ENCODE results near the gene MICU1.

The MICU1 gene

DNA sequence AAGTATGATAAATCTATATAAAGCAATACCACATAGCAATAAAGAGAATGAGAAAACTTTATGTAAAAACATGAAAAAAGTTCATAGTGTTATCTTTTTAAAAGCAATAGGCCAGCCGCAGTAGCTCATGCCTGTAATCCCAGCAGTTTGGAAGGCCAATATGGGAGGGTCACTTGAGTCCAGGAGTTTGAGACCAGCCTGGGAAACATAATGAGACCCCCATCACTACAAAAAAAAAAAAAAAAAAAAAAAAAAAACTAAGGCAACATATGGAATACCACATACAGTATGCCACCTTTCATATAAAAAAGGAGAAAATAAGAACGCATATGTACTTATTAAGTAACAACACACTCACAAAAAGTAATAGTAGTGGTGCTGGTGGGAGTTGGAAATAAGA is 52.8 kb downstream of the MICU1 start:
- H3K27me3 ChIP-seq (ENCODE audit: control insufficient read depth in 1 of 2, insufficient read depth in 2 of 2, low read length in 2 of 2) = no peaks in the 10 kb centered on the region
- H3K36me3 ChIP-seq (ENCODE audit: control insufficient read depth in 1 of 2, insufficient read depth in 2 of 2, low read length in 2 of 2) = no peaks in the 10 kb centered on the region
- no peak overlapping the region for H3K4me3 ChIP-seq (ENCODE audit: low read depth in 1 of 2, low read length in 2 of 2)
- no peaks in the 10 kb centered on the region for H3K9me3 ChIP-seq (ENCODE audit: control insufficient read depth in 1 of 2, low read length in 2 of 2)
- no peaks in the 10 kb centered on the region for H3K4me1 ChIP-seq (ENCODE audit: control insufficient read depth in 1 of 2, insufficient read depth in 2 of 2, low read length in 2 of 2)
- no peak overlapping the region for H3K27ac ChIP-seq (ENCODE audit: low read depth, low read length)
- no peak overlapping the region for H3K9ac ChIP-seq (ENCODE audit: low read depth in 1 of 2, low read length in 2 of 2)

GRCh38 chr10:72567889-72568640 is 57.8 kb downstream of the MICU1 start:
- H3K4me1 ChIP-seq (ENCODE audit: control insufficient read depth in 1 of 2, insufficient read depth in 2 of 2, low read length in 2 of 2) = peaks cover 0 to 6% of the 10 kb centered on the region in 2 donors
- H3K36me3 ChIP-seq (ENCODE audit: control insufficient read depth in 1 of 2, insufficient read depth in 2 of 2, low read length in 2 of 2) = peaks cover 0 to 3% of the 10 kb centered on the region in 2 donors
- no peak overlapping the region for H3K9ac ChIP-seq (ENCODE audit: low read depth in 1 of 2, low read length in 2 of 2)
- H3K27me3 ChIP-seq (ENCODE audit: control insufficient read depth in 1 of 2, insufficient read depth in 2 of 2, low read length in 2 of 2) = no peaks in the 10 kb centered on the region
- H3K9me3 ChIP-seq (ENCODE audit: control insufficient read depth in 1 of 2, low read length in 2 of 2) = no peaks in the 10 kb centered on the region
- H3K4me3 ChIP-seq (ENCODE audit: low read depth in 1 of 2, low read length in 2 of 2) = no peak overlapping the region
- H3K27ac ChIP-seq (ENCODE audit: low read depth, low read length) = no peak overlapping the region

DNA sequence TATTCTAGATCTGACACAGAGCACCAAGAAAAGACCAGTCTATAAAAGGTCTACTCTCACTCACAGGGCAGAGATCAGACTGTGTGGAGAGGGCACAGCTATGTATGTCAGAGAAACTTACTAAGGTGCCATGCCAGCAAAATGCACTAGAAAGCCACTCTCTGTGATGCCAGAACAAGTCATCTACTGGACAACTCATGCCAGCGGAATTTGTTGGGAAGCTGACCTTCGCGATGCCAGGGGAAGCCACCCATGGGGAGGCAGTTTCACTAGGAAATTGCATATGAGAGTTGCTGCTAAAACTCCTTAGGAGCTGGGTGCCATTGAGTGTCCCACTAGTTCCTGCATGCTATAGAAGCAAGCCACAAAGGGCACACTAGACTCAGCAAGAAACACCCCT is 58.5 kb downstream of the MICU1 start:
- H3K27ac ChIP-seq (ENCODE audit: low read depth, low read length) = no peak overlapping the region
- no peaks in the 10 kb centered on the region for H3K9me3 ChIP-seq (ENCODE audit: control insufficient read depth in 1 of 2, low read length in 2 of 2)
- H3K4me1 ChIP-seq (ENCODE audit: control insufficient read depth in 1 of 2, insufficient read depth in 2 of 2, low read length in 2 of 2) = peaks cover 0 to 6% of the 10 kb centered on the region in 2 donors
- H3K36me3 ChIP-seq (ENCODE audit: control insufficient read depth in 1 of 2, insufficient read depth in 2 of 2, low read length in 2 of 2) = peaks cover 0 to 8% of the 10 kb centered on the region in 2 donors
- no peaks in the 10 kb centered on the region for H3K27me3 ChIP-seq (ENCODE audit: control insufficient read depth in 1 of 2, insufficient read depth in 2 of 2, low read length in 2 of 2)
- H3K4me3 ChIP-seq (ENCODE audit: low read depth in 1 of 2, low read length in 2 of 2) = no peak overlapping the region
- H3K9ac ChIP-seq (ENCODE audit: low read depth in 1 of 2, low read length in 2 of 2) = no peak overlapping the region

GRCh38 chr10:72564596-72564995 is 61.3 kb downstream of the MICU1 start:
- Histone ChIP-seq H3K27me3 (ENCODE audit: control insufficient read depth in 1 of 2, insufficient read depth in 2 of 2, low read length in 2 of 2) (no peaks in the 10 kb centered on the region), H3K9ac (ENCODE audit: low read depth in 1 of 2, low read length in 2 of 2) (no peak overlapping the region), H3K4me3 (ENCODE audit: low read depth in 1 of 2, low read length in 2 of 2) (no peak overlapping the region), H3K27ac (ENCODE audit: low read depth, low read length) (no peak overlapping the region), H3K36me3 (ENCODE audit: control insufficient read depth in 1 of 2, insufficient read depth in 2 of 2, low read length in 2 of 2) (peaks cover 6 to 26% of the 10 kb centered on the region in 2 donors), H3K9me3 (ENCODE audit: control insufficient read depth in 1 of 2, low read length in 2 of 2) (no peaks in the 10 kb centered on the region), H3K4me1 (ENCODE audit: control insufficient read depth in 1 of 2, insufficient read depth in 2 of 2, low read length in 2 of 2) (peaks cover 0 to 6% of the 10 kb centered on the region in 2 donors)

- H3K36me3 ChIP-seq (ENCODE audit: control insufficient read depth in 1 of 2, insufficient read depth in 2 of 2, low read length in 2 of 2) = peaks cover 7 to 26% of the 10 kb centered on the region in 2 donors
Measured at GRCh38 chr10:72563327-72563932, 62.4 kb downstream of the MICU1 start.

GRCh38 chr10:72561745-72562166 is 64.1 kb downstream of the MICU1 start:
- H3K36me3 ChIP-seq (ENCODE audit: control insufficient read depth in 1 of 2, insufficient read depth in 2 of 2, low read length in 2 of 2) = peaks cover 7 to 26% of the 10 kb centered on the region in 2 donors
- H3K4me3 ChIP-seq (ENCODE audit: low read depth in 1 of 2, low read length in 2 of 2) = no peak overlapping the region
- H3K27me3 ChIP-seq (ENCODE audit: control insufficient read depth in 1 of 2, insufficient read depth in 2 of 2, low read length in 2 of 2) = no peaks in the 10 kb centered on the region
- H3K9me3 ChIP-seq (ENCODE audit: control insufficient read depth in 1 of 2, low read length in 2 of 2) = no peaks in the 10 kb centered on the region
- no peaks in the 10 kb centered on the region for H3K4me1 ChIP-seq (ENCODE audit: control insufficient read depth in 1 of 2, insufficient read depth in 2 of 2, low read length in 2 of 2)
- no peak overlapping the region for H3K9ac ChIP-seq (ENCODE audit: low read depth in 1 of 2, low read length in 2 of 2)
- H3K27ac ChIP-seq (ENCODE audit: low read depth, low read length) = no peak overlapping the region

More at GRCh38 chr10:72563327-72563932, 62.4 kb downstream of the MICU1 start:
- peaks cover 0 to 6% of the 10 kb centered on the region in 2 donors for H3K4me1 ChIP-seq (ENCODE audit: control insufficient read depth in 1 of 2, insufficient read depth in 2 of 2, low read length in 2 of 2)
- H3K9me3 ChIP-seq (ENCODE audit: control insufficient read depth in 1 of 2, low read length in 2 of 2) = no peaks in the 10 kb centered on the region
- H3K27ac ChIP-seq (ENCODE audit: low read depth, low read length) = no peak overlapping the region
- no peak overlapping the region for H3K9ac ChIP-seq (ENCODE audit: low read depth in 1 of 2, low read length in 2 of 2)
- H3K4me3 ChIP-seq (ENCODE audit: low read depth in 1 of 2, low read length in 2 of 2) = no peak overlapping the region
- H3K27me3 ChIP-seq (ENCODE audit: control insufficient read depth in 1 of 2, insufficient read depth in 2 of 2, low read length in 2 of 2) = no peaks in the 10 kb centered on the region

DNA sequence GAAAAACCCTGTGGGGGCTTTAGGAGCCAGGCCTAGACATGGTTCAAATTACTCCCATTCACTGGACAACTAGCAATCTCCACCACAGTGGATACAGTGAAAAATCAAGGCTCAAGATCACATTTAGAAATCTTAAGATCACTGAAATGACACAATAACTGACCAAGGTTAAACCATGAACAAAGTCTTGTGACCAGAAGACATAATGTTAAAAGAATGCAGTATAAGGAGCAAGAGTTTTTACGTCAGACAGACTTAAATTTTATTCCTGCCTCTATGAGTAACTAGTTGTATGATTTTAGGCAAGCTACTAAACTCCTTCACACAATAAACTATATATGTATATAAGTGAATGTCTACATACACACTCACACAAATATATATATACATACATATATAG is 68.5 kb downstream of the MICU1 start:
- H3K4me3 ChIP-seq (ENCODE audit: low read depth in 1 of 2, low read length in 2 of 2) = no peak overlapping the region
- H3K27ac ChIP-seq (ENCODE audit: low read depth, low read length) = no peak overlapping the region
- H3K27me3 ChIP-seq (ENCODE audit: control insufficient read depth in 1 of 2, insufficient read depth in 2 of 2, low read length in 2 of 2) = no peaks in the 10 kb centered on the region
- H3K36me3 ChIP-seq (ENCODE audit: control insufficient read depth in 1 of 2, insufficient read depth in 2 of 2, low read length in 2 of 2) = peaks cover 7 to 17% of the 10 kb centered on the region in 2 donors
- no peak overlapping the region for H3K9ac ChIP-seq (ENCODE audit: low read depth in 1 of 2, low read length in 2 of 2)
- H3K4me1 ChIP-seq (ENCODE audit: control insufficient read depth in 1 of 2, insufficient read depth in 2 of 2, low read length in 2 of 2) = no peaks in the 10 kb centered on the region
- H3K9me3 ChIP-seq (ENCODE audit: control insufficient read depth in 1 of 2, low read length in 2 of 2) = no peaks in the 10 kb centered on the region

DNA sequence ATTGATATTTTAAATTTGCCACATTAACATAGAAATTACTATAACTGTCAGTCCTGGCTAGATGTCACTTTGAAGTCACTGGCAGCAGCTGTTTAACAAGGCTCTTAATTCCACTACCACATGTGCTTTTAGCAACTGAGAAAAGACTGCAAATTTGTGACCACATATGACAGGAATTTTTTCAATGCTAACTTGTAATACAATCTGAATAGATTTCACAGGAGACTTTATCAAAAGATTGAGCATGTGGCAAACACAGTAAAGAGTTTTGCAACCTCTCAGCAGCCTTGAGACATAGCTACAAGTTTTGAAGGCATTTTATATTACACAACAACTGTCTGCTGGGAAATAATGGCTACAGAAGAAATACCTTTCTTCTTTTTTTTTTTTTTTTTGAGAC is 73.0 kb downstream of the MICU1 start:
- Histone ChIP-seq H3K4me3 (ENCODE audit: low read depth in 1 of 2, low read length in 2 of 2) (no peak overlapping the region), H3K27ac (ENCODE audit: low read depth, low read length) (no peak overlapping the region), H3K27me3 (ENCODE audit: control insufficient read depth in 1 of 2, insufficient read depth in 2 of 2, low read length in 2 of 2) (no peaks in the 10 kb centered on the region), H3K9me3 (ENCODE audit: control insufficient read depth in 1 of 2, low read length in 2 of 2) (no peaks in the 10 kb centered on the region), H3K36me3 (ENCODE audit: control insufficient read depth in 1 of 2, insufficient read depth in 2 of 2, low read length in 2 of 2) (peaks cover 6 to 19% of the 10 kb centered on the region in 2 donors), H3K4me1 (ENCODE audit: control insufficient read depth in 1 of 2, insufficient read depth in 2 of 2, low read length in 2 of 2) (no peaks in the 10 kb centered on the region), H3K9ac (ENCODE audit: low read depth in 1 of 2, low read length in 2 of 2) (no peak overlapping the region)

DNA sequence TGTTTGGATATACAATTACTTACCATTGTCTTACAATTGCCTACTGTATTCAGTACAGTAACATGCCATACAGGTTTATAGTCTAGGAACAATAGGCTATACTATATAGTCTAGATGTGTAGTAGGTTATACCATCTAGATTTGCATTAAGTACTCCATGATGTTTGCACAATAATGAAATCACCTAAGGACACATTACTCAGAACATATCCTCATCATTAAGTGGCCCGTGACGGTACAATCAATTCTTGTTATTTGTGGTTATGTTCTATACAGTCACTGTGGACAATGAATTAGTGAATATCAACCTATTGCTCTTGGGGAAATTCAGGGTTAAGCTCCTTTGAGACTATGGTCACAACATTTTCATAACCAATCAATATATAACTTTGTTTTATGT is 75.6 kb downstream of the MICU1 start:
- no peak overlapping the region for H3K4me3 ChIP-seq (ENCODE audit: low read depth in 1 of 2, low read length in 2 of 2)
- H3K27me3 ChIP-seq (ENCODE audit: control insufficient read depth in 1 of 2, insufficient read depth in 2 of 2, low read length in 2 of 2) = no peaks in the 10 kb centered on the region
- no peaks in the 10 kb centered on the region for H3K4me1 ChIP-seq (ENCODE audit: control insufficient read depth in 1 of 2, insufficient read depth in 2 of 2, low read length in 2 of 2)
- H3K27ac ChIP-seq (ENCODE audit: low read depth, low read length) = no peak overlapping the region
- H3K9ac ChIP-seq (ENCODE audit: low read depth in 1 of 2, low read length in 2 of 2) = no peak overlapping the region
- no peaks in the 10 kb centered on the region for H3K9me3 ChIP-seq (ENCODE audit: control insufficient read depth in 1 of 2, low read length in 2 of 2)
- H3K36me3 ChIP-seq (ENCODE audit: control insufficient read depth in 1 of 2, insufficient read depth in 2 of 2, low read length in 2 of 2) = peaks cover 8 to 26% of the 10 kb centered on the region in 2 donors

- Histone ChIP-seq H3K27me3 (ENCODE audit: control insufficient read depth in 1 of 2, insufficient read depth in 2 of 2, low read length in 2 of 2) (no peaks in the 10 kb centered on the region), H3K9ac (ENCODE audit: low read depth in 1 of 2, low read length in 2 of 2) (no peak overlapping the region), H3K4me3 (ENCODE audit: low read depth in 1 of 2, low read length in 2 of 2) (no peak overlapping the region), H3K9me3 (ENCODE audit: control insufficient read depth in 1 of 2, low read length in 2 of 2) (peaks cover 11 to 21% of the 10 kb centered on the region in 2 donors), H3K4me1 (ENCODE audit: control insufficient read depth in 1 of 2, insufficient read depth in 2 of 2, low read length in 2 of 2) (no peaks in the 10 kb centered on the region), H3K36me3 (ENCODE audit: control insufficient read depth in 1 of 2, insufficient read depth in 2 of 2, low read length in 2 of 2) (peaks cover 16 to 30% of the 10 kb centered on the region in 2 donors), H3K27ac (ENCODE audit: low read depth, low read length) (no peak overlapping the region)
Measured at GRCh38 chr10:72545546-72545945, 80.3 kb downstream of the MICU1 start.
